H9 (cell line): Measurements from ENCODE around the gene NHSL2. TPM values are rescaled to one million over a fixed set of nuclear protein-coding genes. Genes with fewer than 3 reads are reported as not detected.

ENCODE experiments used
- DNase-seq: peaks from one replicate; pipeline ENCODE4 v3.0.0-alpha.2; 2017
- H2AFZ ChIP-seq: one replicate; pipeline ENCODE4 v1.6.1; 2013; ENCODE audit warnings: mild to moderate bottlenecking, low read length, control low read depth, moderate library complexity
- H2AK5ac ChIP-seq: 2 replicates; pipeline ENCODE4 v1.6.1; 2013; ENCODE audit warnings: low read length, control low read depth, mixed read lengths; ENCODE audit not compliant: insufficient read length
- H2BK120ac ChIP-seq: one replicate; pipeline ENCODE4 v1.6.1; 2013; ENCODE audit warnings: low read depth, mild to moderate bottlenecking, low read length, control low read depth, inconsistent platforms; ENCODE audit not compliant: poor library complexity, severe bottlenecking
- H2BK12ac ChIP-seq: 2 replicates; pipeline ENCODE4 v1.6.1; 2013; ENCODE audit warnings: low read length, control low read depth, mixed read lengths, low read depth; ENCODE audit not compliant: insufficient read length
- H2BK15ac ChIP-seq: 2 replicates; pipeline ENCODE4 v1.6.1; 2013; ENCODE audit warnings: low read depth, low read length, control low read depth
- H2BK20ac ChIP-seq: one replicate; pipeline ENCODE4 v1.6.1; 2013; ENCODE audit warnings: low read depth, mild to moderate bottlenecking, low read length, control low read depth, inconsistent platforms; ENCODE audit not compliant: poor library complexity, severe bottlenecking
- H2BK5ac ChIP-seq: 2 replicates; pipeline ENCODE4 v1.6.1; 2013; ENCODE audit warnings: low read length, control low read depth, mixed read lengths; ENCODE audit not compliant: insufficient read length
- H3K14ac ChIP-seq: 2 replicates; pipeline ENCODE4 v1.6.1; 2013; ENCODE audit warnings: low read length, control low read depth; ENCODE audit not compliant: insufficient read depth
- H3K18ac ChIP-seq: 2 replicates; pipeline ENCODE4 v1.6.1; 2013; ENCODE audit warnings: low read depth, mild to moderate bottlenecking, mixed read lengths, low read length, control low read depth; ENCODE audit not compliant: insufficient read length
- H3K23ac ChIP-seq: 2 replicates; pipeline ENCODE4 v1.6.1; 2013; ENCODE audit warnings: low read length, control low read depth, mixed read lengths, low read depth; ENCODE audit not compliant: insufficient read length
- H3K23me2 ChIP-seq: 2 replicates; pipeline ENCODE4 v1.6.1; 2013; ENCODE audit warnings: low read depth, mild to moderate bottlenecking, mixed read lengths, low read length, control low read depth; ENCODE audit not compliant: insufficient read length, poor library complexity, severe bottlenecking
- H3K27ac ChIP-seq: 2 replicates; pipeline ENCODE4 v1.5.1; 2013; ENCODE audit warnings: low read length, control low read depth, mixed read lengths, low read depth; ENCODE audit not compliant: insufficient read length
- H3K27me3 ChIP-seq: 2 replicates; pipeline ENCODE4 v1.6.1; 2013; ENCODE audit warnings: low read length, control low read depth, inconsistent platforms; ENCODE audit not compliant: insufficient read depth
- H3K4ac ChIP-seq: 2 replicates; pipeline ENCODE4 v1.6.1; 2013; ENCODE audit warnings: low read depth, mild to moderate bottlenecking, control low read depth, inconsistent platforms, low read length, moderate library complexity
- H3K4me1 ChIP-seq: 2 replicates; pipeline ENCODE4 v1.6.1; 2013; ENCODE audit warnings: low read length, control low read depth, inconsistent platforms; ENCODE audit not compliant: insufficient read depth
- H3K4me2 ChIP-seq: 2 replicates; pipeline ENCODE4 v1.6.1; 2013; ENCODE audit warnings: low read length, control low read depth, mixed read lengths; ENCODE audit not compliant: insufficient read length, insufficient read depth
- H3K56ac ChIP-seq: 2 replicates; pipeline ENCODE4 v1.6.1; 2013; ENCODE audit warnings: low read depth, mild to moderate bottlenecking, mixed read lengths, low read length, control low read depth; ENCODE audit not compliant: insufficient read length
- H3K79me1 ChIP-seq: 2 replicates; pipeline ENCODE4 v1.6.1; 2013; ENCODE audit warnings: low read depth, mild to moderate bottlenecking, moderate library complexity, low read length, control low read depth, inconsistent platforms; ENCODE audit not compliant: insufficient read depth, poor library complexity, severe bottlenecking
- H3K79me2 ChIP-seq: 2 replicates; pipeline ENCODE4 v1.6.1; 2013; ENCODE audit warnings: low read length, control low read depth, inconsistent platforms; ENCODE audit not compliant: insufficient read depth
- H3K9ac ChIP-seq: 2 replicates; pipeline ENCODE4 v1.6.1; 2013; ENCODE audit warnings: low read length, control low read depth, mixed read lengths; ENCODE audit not compliant: insufficient read length; ENCODE audit errors: extremely low read depth
- H3K9me3 ChIP-seq: one replicate; pipeline ENCODE4 v1.6.1; 2013; ENCODE audit warnings: low read depth, low read length, inconsistent platforms; ENCODE audit not compliant: control insufficient read depth
- H3T11ph ChIP-seq: one replicate; pipeline ENCODE4 v1.6.1; 2013; ENCODE audit warnings: mild to moderate bottlenecking, low read length, control low read depth, inconsistent platforms
- H4K20me1 ChIP-seq: one replicate; pipeline ENCODE4 v1.6.1; 2013; ENCODE audit not compliant: control insufficient read depth, insufficient read length, insufficient read depth
- H4K5ac ChIP-seq: 2 replicates; pipeline ENCODE4 v1.6.1; 2013; ENCODE audit warnings: low read depth, mild to moderate bottlenecking, mixed read lengths, low read length, control low read depth; ENCODE audit not compliant: insufficient read length
- H4K8ac ChIP-seq: replicated peaks from 2 replicates; pipeline ENCODE4 v1.6.1; 2013; ENCODE audit warnings: low read length, control low read depth, mixed read lengths, low read depth; ENCODE audit not compliant: insufficient read length
- H4K91ac ChIP-seq: 2 replicates; pipeline ENCODE4 v1.6.1; 2013; ENCODE audit warnings: low read depth, mild to moderate bottlenecking, moderate library complexity, mixed read lengths, low read length, control low read depth; ENCODE audit not compliant: insufficient read length
- H3K27ac Mint-ChIP-seq, 3 experiments: 2 replicates in 2 of 3; 3 replicates in 1 of 3; pipeline ENCODE4 v1.8.0; 2020 to 2021; ENCODE audit warnings: mixed read lengths in 3 of 3, mild to moderate bottlenecking in 1 of 3, moderate library complexity in 1 of 3
- H3K27me3 Mint-ChIP-seq: 2 replicates; pipeline ENCODE4 v1.8.0; 2021; ENCODE audit warnings: low read depth, mild to moderate bottlenecking, moderate library complexity, mixed read lengths
- H3K36me3 Mint-ChIP-seq, 3 experiments: 2 replicates in 2 of 3; 3 replicates in 1 of 3; pipeline ENCODE4 v1.8.0; 2020 to 2021; ENCODE audit warnings: low read depth in 3 of 3, mixed read lengths in 3 of 3; ENCODE audit not compliant: insufficient read depth in 1 of 3
- H3K4me1 Mint-ChIP-seq, 2 experiments: 2 replicates each; pipeline ENCODE4 v1.8.0; 2020; ENCODE audit warnings: mixed read lengths in 2 of 2
- H3K4me3 Mint-ChIP-seq, 2 experiments: 2 replicates in 1 of 2; 3 replicates in 1 of 2; pipeline ENCODE4 v1.8.0; 2020 to 2021; ENCODE audit warnings: mild to moderate bottlenecking in 2 of 2, mixed read lengths in 2 of 2, moderate library complexity in 1 of 2
- H3K9me3 Mint-ChIP-seq, 2 experiments: 2 replicates in 1 of 2; 3 replicates in 1 of 2; pipeline ENCODE4 v1.8.0; 2020; ENCODE audit warnings: mild to moderate bottlenecking in 2 of 2, mixed read lengths in 2 of 2, moderate library complexity in 1 of 2
- CTCF ChIP-seq: fragments of 200-600 bp; sonication (generic); conservative IDR thresholded peaks from 3 replicates; pipeline ENCODE4 v1.8.0; 2021; ENCODE audit warnings: antibody characterized with exemption, mild to moderate bottlenecking
- WGBS: extraction: QIAGEN DNeasy Blood & Tissue Kit; methylation state at CpG from one replicate; pipeline ENCODE4 v1.1.7; 2013; ENCODE audit warnings: missing lambda C conversion rate, low lambda C conversion rate, mixed read lengths; ENCODE audit not compliant: insufficient read length; ENCODE audit errors: extremely low coverage; 5-methylcytosine and 5-hydroxymethylcytosine counted together
- total RNA-seq: library from RNA; stranded (reverse); gene quantifications from 2 replicates; pipeline ENCODE4 v1.2.1, GENCODE V29; 2021

NHSL2 gene
- total RNA-seq, 1 experiment from 2014 or later: 6.4 TPM

GRCh38 chrX:71871367-71871766, 39.3 kb upstream of the NHSL2 start:
- H3K36me3 Mint-ChIP-seq: peaks cover 4 to 6% (median 5%) of the 10 kb centered on the region in 3 experiments; a peak in 5 of 7 replicates
- Histone ChIP-seq H2BK12ac (no peak overlapping the region), H3K4me2 (no peak overlapping the region), H3K23me2 (no peaks in the 10 kb centered on the region), H2BK5ac (no peak overlapping the region), H3K18ac (no peak overlapping the region), H3K27ac (no peak overlapping the region), H2AFZ (no peak overlapping the region), H4K8ac (no peak overlapping the region), H2AK5ac (no peak overlapping the region), H3K27me3 (no peaks in the 10 kb centered on the region), H3K4ac (no peak overlapping the region), H3K23ac (no peak overlapping the region), H2BK120ac (no peak overlapping the region), H3K79me2 (0 out of 2 replicates have a peak, but pooled peaks cover 1% of the 10 kb centered on the region), H3K56ac (no peak overlapping the region), H3K9me3 (peaks cover 42% of the 10 kb centered on the region), H4K20me1 (no peaks in the 10 kb centered on the region), H2BK15ac (no peak overlapping the region), H3K9ac (no peak overlapping the region), H3K79me1 (no peaks in the 10 kb centered on the region), H3K4me1 (no peaks in the 10 kb centered on the region), H4K91ac (no peak overlapping the region), H4K5ac (no peak overlapping the region), H2BK20ac (no peak overlapping the region), H3K14ac (no peak overlapping the region), H3T11ph (no peak overlapping the region)
- WGBS: no CpG with 5 or more reads among the region's 6 CpGs
- no peak overlapping the region for H3K4me3 Mint-ChIP-seq
- TF ChIP-seq CTCF: no peak
- H3K9me3 Mint-ChIP-seq: peaks cover 72 to 83% of the 10 kb centered on the region in 2 experiments
- H3K27ac Mint-ChIP-seq: no peak overlapping the region
- DNase-seq: no peak
- 0 out of 4 replicates have a peak, but pooled peaks cover 0 to 3% of the 10 kb centered on the region in 2 experiments for H3K4me1 Mint-ChIP-seq
- peaks cover 12% of the 10 kb centered on the region for H3K27me3 Mint-ChIP-seq
